ENCODE measurements around the gene DEGS1. TPM values are rescaled to one million over a fixed set of nuclear protein-coding genes. Genes with fewer than 3 reads are reported as not detected.

DEGS1 gene
- polyA plus RNA-seq, 1 donor from 2014 or later = 53.7 TPM

DNA sequence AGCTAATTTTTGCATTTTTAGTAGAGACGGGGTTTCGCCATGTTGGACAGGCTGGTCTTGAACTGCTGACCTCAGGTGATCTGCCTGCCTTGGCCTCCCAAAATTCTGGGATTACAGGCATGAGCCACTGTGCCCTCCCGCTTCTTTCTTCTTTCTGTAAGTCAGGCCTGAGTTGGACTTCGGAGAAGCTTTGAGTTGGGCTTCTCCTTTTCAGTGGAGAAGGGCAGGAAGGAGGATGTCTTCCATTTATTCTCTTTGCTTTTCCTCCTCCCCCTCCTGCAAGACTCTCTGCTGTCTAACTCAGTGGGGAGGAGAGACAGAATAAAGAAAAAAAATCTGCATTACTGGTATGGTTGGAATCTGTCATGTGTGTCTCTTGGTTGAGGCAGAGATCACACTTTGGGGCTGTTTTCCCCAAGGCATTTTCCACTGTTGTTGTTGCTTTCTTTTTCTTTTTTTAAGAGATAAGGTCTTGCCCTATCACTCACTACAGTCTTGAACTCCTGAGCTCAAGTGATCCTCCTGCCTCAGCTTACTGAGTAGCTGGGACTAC is 13.2 kb upstream of the DEGS1 start:
- Histone ChIP-seq H3K36me3 (ENCODE audit: insufficient read depth, low read length) (no peaks in the 10 kb centered on the region), H3F3A (ENCODE audit: insufficient read depth, low read length, poor library complexity, severe bottlenecking) (no peaks in the 10 kb centered on the region), H3K9ac (ENCODE audit: low read length) (no peak overlapping the region), H3K27me3 (ENCODE audit: insufficient read depth, low read depth, low read length) (no peaks in the 10 kb centered on the region), H3K4me3 (ENCODE audit: low read length) (no peak overlapping the region), H3K9me3 (ENCODE audit: low read length) (no peaks in the 10 kb centered on the region), H4K20me1 (ENCODE audit: insufficient read depth) (no peaks in the 10 kb centered on the region), H3K4me2 (ENCODE audit: low read length) (no peak overlapping the region), H3K9me2 (ENCODE audit: insufficient read depth, low read length) (no peaks in the 10 kb centered on the region), H2AFZ (ENCODE audit: low read depth, low read length) (no peak overlapping the region), H3K79me2 (replicated peaks; ENCODE audit: insufficient read depth, low read length) (no peaks in the 10 kb centered on the region), H3K27ac (ENCODE audit: low read length) (no peak overlapping the region)
- TF ChIP-seq EZH2 (IDR thresholded peaks at IDR 0.05; ENCODE audit: borderline replicate concordance, insufficient read depth, low read length, poor library complexity, severe bottlenecking) = no peak

DNA sequence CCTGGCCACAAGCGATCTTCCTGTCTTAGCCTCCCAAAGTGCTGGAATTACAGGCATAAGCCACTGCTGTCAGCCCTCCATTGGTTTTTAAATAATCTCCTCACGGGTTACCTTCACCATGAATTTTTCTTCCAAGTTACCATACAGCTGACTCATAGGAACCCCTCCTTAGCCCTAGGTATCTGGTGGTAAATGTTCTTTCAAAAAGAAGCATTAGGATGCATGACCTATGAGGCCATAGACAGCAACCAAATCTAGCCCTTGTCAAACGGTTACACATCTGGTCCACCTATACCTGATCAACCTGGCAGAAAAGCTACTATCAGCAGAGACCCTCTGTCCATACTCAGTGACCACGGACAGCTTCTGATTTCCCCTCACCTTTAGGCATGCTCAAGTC is 12.7 kb upstream of the DEGS1 start:
- no peaks in the 10 kb centered on the region for H3K9me2 ChIP-seq (ENCODE audit: insufficient read depth, low read length)
- no peak overlapping the region for H3K27ac ChIP-seq (ENCODE audit: low read length)
- H3K4me2 ChIP-seq (ENCODE audit: low read length) = no peak overlapping the region
- no peaks in the 10 kb centered on the region for H3K9me3 ChIP-seq (ENCODE audit: low read length)
- H3K27me3 ChIP-seq (ENCODE audit: insufficient read depth, low read depth, low read length) = no peaks in the 10 kb centered on the region
- no peaks in the 10 kb centered on the region for H3K79me2 ChIP-seq (replicated peaks; ENCODE audit: insufficient read depth, low read length)
- H2AFZ ChIP-seq (ENCODE audit: low read depth, low read length) = no peak overlapping the region
- no peak overlapping the region for H3K9ac ChIP-seq (ENCODE audit: low read length)
- no peak overlapping the region for H3K4me3 ChIP-seq (ENCODE audit: low read length)
- H4K20me1 ChIP-seq (ENCODE audit: insufficient read depth) = no peaks in the 10 kb centered on the region
- TF ChIP-seq, protein P1, sequence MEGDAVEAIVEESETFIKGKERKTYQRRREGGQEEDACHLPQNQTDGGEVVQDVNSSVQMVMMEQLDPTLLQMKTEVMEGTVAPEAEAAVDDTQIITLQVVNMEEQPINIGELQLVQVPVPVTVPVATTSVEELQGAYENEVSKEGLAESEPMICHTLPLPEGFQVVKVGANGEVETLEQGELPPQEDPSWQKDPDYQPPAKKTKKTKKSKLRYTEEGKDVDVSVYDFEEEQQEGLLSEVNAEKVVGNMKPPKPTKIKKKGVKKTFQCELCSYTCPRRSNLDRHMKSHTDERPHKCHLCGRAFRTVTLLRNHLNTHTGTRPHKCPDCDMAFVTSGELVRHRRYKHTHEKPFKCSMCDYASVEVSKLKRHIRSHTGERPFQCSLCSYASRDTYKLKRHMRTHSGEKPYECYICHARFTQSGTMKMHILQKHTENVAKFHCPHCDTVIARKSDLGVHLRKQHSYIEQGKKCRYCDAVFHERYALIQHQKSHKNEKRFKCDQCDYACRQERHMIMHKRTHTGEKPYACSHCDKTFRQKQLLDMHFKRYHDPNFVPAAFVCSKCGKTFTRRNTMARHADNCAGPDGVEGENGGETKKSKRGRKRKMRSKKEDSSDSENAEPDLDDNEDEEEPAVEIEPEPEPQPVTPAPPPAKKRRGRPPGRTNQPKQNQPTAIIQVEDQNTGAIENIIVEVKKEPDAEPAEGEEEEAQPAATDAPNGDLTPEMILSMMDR (IDR thresholded peaks at IDR 0.05; ENCODE audit: poor library complexity, severe bottlenecking) = no peak
- no peak for TF ChIP-seq POLR2AphosphoS5 (IDR thresholded peaks at IDR 0.05)
- TF ChIP-seq EP300 (conservative IDR thresholded peaks at IDR 0.05; ENCODE audit: poor library complexity, severe bottlenecking) = no peak
- TF ChIP-seq TAF1 (IDR thresholded peaks at IDR 0.05; ENCODE audit: low read depth) = no peak
- TF ChIP-seq RAD21 (conservative IDR thresholded peaks at IDR 0.05) = no peak
- TF ChIP-seq SMC3 (conservative IDR thresholded peaks at IDR 0.05; ENCODE audit: poor library complexity) = no peak
- no peak for TF ChIP-seq EZH2 (IDR thresholded peaks at IDR 0.05; ENCODE audit: borderline replicate concordance, insufficient read depth, low read length, poor library complexity, severe bottlenecking)
- TF ChIP-seq, protein P2, sequence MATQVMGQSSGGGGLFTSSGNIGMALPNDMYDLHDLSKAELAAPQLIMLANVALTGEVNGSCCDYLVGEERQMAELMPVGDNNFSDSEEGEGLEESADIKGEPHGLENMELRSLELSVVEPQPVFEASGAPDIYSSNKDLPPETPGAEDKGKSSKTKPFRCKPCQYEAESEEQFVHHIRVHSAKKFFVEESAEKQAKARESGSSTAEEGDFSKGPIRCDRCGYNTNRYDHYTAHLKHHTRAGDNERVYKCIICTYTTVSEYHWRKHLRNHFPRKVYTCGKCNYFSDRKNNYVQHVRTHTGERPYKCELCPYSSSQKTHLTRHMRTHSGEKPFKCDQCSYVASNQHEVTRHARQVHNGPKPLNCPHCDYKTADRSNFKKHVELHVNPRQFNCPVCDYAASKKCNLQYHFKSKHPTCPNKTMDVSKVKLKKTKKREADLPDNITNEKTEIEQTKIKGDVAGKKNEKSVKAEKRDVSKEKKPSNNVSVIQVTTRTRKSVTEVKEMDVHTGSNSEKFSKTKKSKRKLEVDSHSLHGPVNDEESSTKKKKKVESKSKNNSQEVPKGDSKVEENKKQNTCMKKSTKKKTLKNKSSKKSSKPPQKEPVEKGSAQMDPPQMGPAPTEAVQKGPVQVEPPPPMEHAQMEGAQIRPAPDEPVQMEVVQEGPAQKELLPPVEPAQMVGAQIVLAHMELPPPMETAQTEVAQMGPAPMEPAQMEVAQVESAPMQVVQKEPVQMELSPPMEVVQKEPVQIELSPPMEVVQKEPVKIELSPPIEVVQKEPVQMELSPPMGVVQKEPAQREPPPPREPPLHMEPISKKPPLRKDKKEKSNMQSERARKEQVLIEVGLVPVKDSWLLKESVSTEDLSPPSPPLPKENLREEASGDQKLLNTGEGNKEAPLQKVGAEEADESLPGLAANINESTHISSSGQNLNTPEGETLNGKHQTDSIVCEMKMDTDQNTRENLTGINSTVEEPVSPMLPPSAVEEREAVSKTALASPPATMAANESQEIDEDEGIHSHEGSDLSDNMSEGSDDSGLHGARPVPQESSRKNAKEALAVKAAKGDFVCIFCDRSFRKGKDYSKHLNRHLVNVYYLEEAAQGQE (IDR thresholded peaks at IDR 0.05; ENCODE audit: borderline replicate concordance) = no peak
- no peak for TF ChIP-seq MXI1 (conservative IDR thresholded peaks at IDR 0.05; ENCODE audit: poor library complexity, severe bottlenecking)
- H3F3A ChIP-seq (ENCODE audit: insufficient read depth, low read length, poor library complexity, severe bottlenecking) = no peaks in the 10 kb centered on the region
- H3K36me3 ChIP-seq (ENCODE audit: insufficient read depth, low read length) = no peaks in the 10 kb centered on the region

Data from neural cell (in vitro differentiated cells).